Effector memory CD4-positive, alpha-beta T cell (primary cell): Measurements from ENCODE around the gene WT1.

Experiments used
- DNase-seq, 3 donors: peaks; one replicate each; pipeline ENCODE4 v3.0.0-alpha.2; 2020
- H3K27ac ChIP-seq: 2 replicates; pipeline ENCODE4 v1.7.0; 2013; ENCODE audit warnings: mild to moderate bottlenecking, low read length, moderate library complexity; ENCODE audit not compliant: insufficient read depth, poor library complexity, severe bottlenecking
- H3K27me3 ChIP-seq: replicated peaks from 2 replicates; pipeline ENCODE4 v1.7.0; 2013; ENCODE audit warnings: mild to moderate bottlenecking, low read length; ENCODE audit not compliant: insufficient read depth, control insufficient read depth, poor library complexity, severe bottlenecking
- H3K36me3 ChIP-seq: 2 replicates; pipeline ENCODE4 v1.7.0; 2013; ENCODE audit warnings: mild to moderate bottlenecking, low read length, moderate library complexity; ENCODE audit not compliant: control insufficient read depth, insufficient read depth
- H3K4me1 ChIP-seq: 2 replicates; pipeline ENCODE4 v1.7.0; 2013; ENCODE audit warnings: low read length, mild to moderate bottlenecking; ENCODE audit not compliant: control insufficient read depth, insufficient read depth, poor library complexity, severe bottlenecking
- H3K4me3 ChIP-seq: 2 replicates; pipeline ENCODE4 v1.7.0; 2013; ENCODE audit warnings: low read length, low read depth, mild to moderate bottlenecking; ENCODE audit not compliant: insufficient read depth, poor library complexity, severe bottlenecking
- H3K9me3 ChIP-seq: 2 replicates; pipeline ENCODE4 v1.7.0; 2013; ENCODE audit warnings: mild to moderate bottlenecking, low read length, moderate library complexity; ENCODE audit not compliant: control insufficient read depth

WT1 gene

GRCh38 chr11:32411942-32412615, 23.3 kb downstream of the WT1 start:
- DNase-seq = no peak
- no peaks in the 10 kb centered on the region for H3K4me1 ChIP-seq
- H3K4me3 ChIP-seq = no peak overlapping the region
- no peaks in the 10 kb centered on the region for H3K36me3 ChIP-seq
- H3K9me3 ChIP-seq = no peaks in the 10 kb centered on the region
- H3K27ac ChIP-seq = no peak overlapping the region
- no peaks in the 10 kb centered on the region for H3K27me3 ChIP-seq

GRCh38 chr11:32405592-32405991, 29.7 kb downstream of the WT1 start:
- no peaks in the 10 kb centered on the region for H3K4me1 ChIP-seq
- H3K27ac ChIP-seq = no peak overlapping the region
- H3K9me3 ChIP-seq = no peaks in the 10 kb centered on the region
- peaks cover 3% of the 10 kb centered on the region for H3K27me3 ChIP-seq
- H3K36me3 ChIP-seq = no peaks in the 10 kb centered on the region
- DNase-seq = no peak
- no peak overlapping the region for H3K4me3 ChIP-seq

GRCh38 chr11:32402836-32403235, 32.5 kb downstream of the WT1 start:
- Histone ChIP-seq H3K36me3 (no peaks in the 10 kb centered on the region), H3K4me1 (no peaks in the 10 kb centered on the region), H3K4me3 (no peak overlapping the region), H3K27ac (no peak overlapping the region), H3K9me3 (no peaks in the 10 kb centered on the region), H3K27me3 (peaks cover 3% of the 10 kb centered on the region)
- no peak for DNase-seq

- no peak for DNase-seq
- H3K9me3 ChIP-seq = no peaks in the 10 kb centered on the region
- H3K4me1 ChIP-seq = no peaks in the 10 kb centered on the region
- no peak overlapping the region for H3K4me3 ChIP-seq
- peaks cover under 1% of the 10 kb centered on the region for H3K27me3 ChIP-seq
- no peak overlapping the region for H3K27ac ChIP-seq
- H3K36me3 ChIP-seq = no peaks in the 10 kb centered on the region
Measured at GRCh38 chr11:32400670-32401369, 34.5 kb downstream of the WT1 start.

- DNase-seq = no peak
- Histone ChIP-seq H3K36me3 (no peaks in the 10 kb centered on the region), H3K27me3 (no peaks in the 10 kb centered on the region), H3K9me3 (no peaks in the 10 kb centered on the region), H3K4me3 (no peak overlapping the region), H3K4me1 (no peaks in the 10 kb centered on the region), H3K27ac (no peak overlapping the region)
Measured at GRCh38 chr11:32400196-32400595, 35.1 kb downstream of the WT1 start.

- Histone ChIP-seq H3K4me1 (no peaks in the 10 kb centered on the region), H3K27me3 (no peaks in the 10 kb centered on the region), H3K9me3 (no peaks in the 10 kb centered on the region), H3K4me3 (no peak overlapping the region), H3K36me3 (no peaks in the 10 kb centered on the region), H3K27ac (no peak overlapping the region)
- no peak for DNase-seq
Measured at GRCh38 chr11:32396991-32397390, 38.3 kb downstream of the WT1 start.

GRCh38 chr11:32396331-32396730, 39.0 kb downstream of the WT1 start:
- H3K4me3 ChIP-seq = no peak overlapping the region
- no peaks in the 10 kb centered on the region for H3K4me1 ChIP-seq
- H3K27me3 ChIP-seq = no peaks in the 10 kb centered on the region
- no peak overlapping the region for H3K27ac ChIP-seq
- DNase-seq = no peak
- H3K9me3 ChIP-seq = no peaks in the 10 kb centered on the region
- H3K36me3 ChIP-seq = no peaks in the 10 kb centered on the region

- DNase-seq = no peak
- Histone ChIP-seq H3K4me1 (no peaks in the 10 kb centered on the region), H3K27ac (no peak overlapping the region), H3K27me3 (no peaks in the 10 kb centered on the region), H3K4me3 (no peak overlapping the region), H3K36me3 (no peaks in the 10 kb centered on the region), H3K9me3 (no peaks in the 10 kb centered on the region)
Measured at GRCh38 chr11:32395127-32395526, 40.2 kb downstream of the WT1 start.

GRCh38 chr11:32392840-32393239, 42.5 kb downstream of the WT1 start:
- Histone ChIP-seq H3K36me3 (no peaks in the 10 kb centered on the region), H3K9me3 (no peaks in the 10 kb centered on the region), H3K4me1 (no peaks in the 10 kb centered on the region), H3K4me3 (no peak overlapping the region), H3K27ac (no peak overlapping the region), H3K27me3 (no peaks in the 10 kb centered on the region)
- no peak for DNase-seq

GRCh38 chr11:32391956-32392553, 43.3 kb downstream of the WT1 start:
- H3K27me3 ChIP-seq = no peaks in the 10 kb centered on the region
- no peaks in the 10 kb centered on the region for H3K36me3 ChIP-seq
- no peaks in the 10 kb centered on the region for H3K9me3 ChIP-seq
- H3K4me3 ChIP-seq = no peak overlapping the region
- no peak overlapping the region for H3K27ac ChIP-seq
- no peak for DNase-seq
- H3K4me1 ChIP-seq = no peaks in the 10 kb centered on the region
